OCI-LY7 (cell line): ENCODE measurements around the gene AIMP2. TPM values are rescaled to one million over a fixed set of nuclear protein-coding genes. Genes with fewer than 3 reads are reported as not detected.

Experiments used
- BruUV-seq: library from RNA; stranded (reverse); fragments of 400-500 nt; replicated peaks from 2 replicates; lab custom pipeline; 2021; lab: Mats Ljungman, UMichigan
- CTCF ChIA-PET: fragments of 300-600 bp; sonication (Branson Sonifier 250); formaldehyde crosslinking; loops from one replicate; lab custom pipeline; 2022; ENCODE audit warnings: antibody characterized with exemption; ENCODE audit not compliant: unreplicated experiment; lab: Charles Lee
- POLR2A ChIA-PET: fragments of 300-600 bp; sonication (Branson Sonifier 250); formaldehyde crosslinking; loops from one replicate; lab custom pipeline; 2022; ENCODE audit warnings: antibody characterized with exemption; lab: Charles Lee
- DNase-seq: peaks from one replicate; pipeline ENCODE4 v3.0.0-alpha.2; 2015; ENCODE audit warnings: low spot score
- H2AFZ ChIP-seq: fragments of 200-600 bp; sonication (generic), shearing (Covaris generic); 2 replicates; pipeline ENCODE4 v1.6.1; 2014; ENCODE audit warnings: mild to moderate bottlenecking, antibody characterized with exemption, low read length, moderate library complexity
- H3K27ac ChIP-seq: fragments of 200-600 bp; sonication (generic); 2 replicates; pipeline ENCODE4 v1.5.1; 2014; ENCODE audit warnings: mixed run types, low read depth, mild to moderate bottlenecking, moderate library complexity, low read length, inconsistent platforms; ENCODE audit not compliant: poor library complexity, severe bottlenecking
- H3K36me3 ChIP-seq: fragments of 200-600 bp; sonication (generic); 2 replicates; pipeline ENCODE4 v1.6.1; 2014; ENCODE audit warnings: mild to moderate bottlenecking, antibody characterized with exemption, low read length, moderate library complexity, mixed read lengths; ENCODE audit not compliant: insufficient read depth
- H3K4me1 ChIP-seq: fragments of 200-600 bp; sonication (generic); 2 replicates; pipeline ENCODE4 v1.5.1; 2014; ENCODE audit warnings: mild to moderate bottlenecking, low read length; ENCODE audit not compliant: insufficient read depth, poor library complexity, severe bottlenecking
- H3K4me2 ChIP-seq: fragments of 200-600 bp; sonication (generic); 2 replicates; pipeline ENCODE4 v1.6.1; 2014; ENCODE audit warnings: mild to moderate bottlenecking, low read length
- H3K4me3 ChIP-seq: fragments of 200-600 bp; sonication (generic); 2 replicates; pipeline ENCODE4 v1.5.1; 2014; ENCODE audit warnings: mild to moderate bottlenecking, low read depth, low read length; ENCODE audit not compliant: poor library complexity, severe bottlenecking
- H3K79me2 ChIP-seq: fragments of 200-600 bp; sonication (generic); 2 replicates; pipeline ENCODE4 v1.6.1; 2016; ENCODE audit warnings: low read depth, mild to moderate bottlenecking, low read length, moderate library complexity, mixed read lengths; ENCODE audit not compliant: insufficient read depth
- H3K9me2 ChIP-seq: fragments of 200-600 bp; sonication (generic); 2 replicates; pipeline ENCODE4 v1.6.1; 2016; ENCODE audit warnings: mild to moderate bottlenecking, low read length, mixed read lengths; ENCODE audit not compliant: insufficient read depth
- H3K9me3 ChIP-seq: fragments of 200-600 bp; sonication (generic); 2 replicates; pipeline ENCODE4 v1.6.1; 2014; ENCODE audit warnings: mild to moderate bottlenecking, mixed run types, low read length, mixed read lengths
- H4K20me1 ChIP-seq: fragments of 200-600 bp; sonication (generic); 2 replicates; pipeline ENCODE4 v1.6.1; 2014; ENCODE audit warnings: mild to moderate bottlenecking, antibody characterized with exemption, low read length, moderate library complexity, mixed read lengths; ENCODE audit not compliant: insufficient read depth
- EZH2phosphoT487 ChIP-seq: fragments of 200-600 bp; sonication (generic); IDR thresholded peaks from 2 replicates; pipeline ENCODE4 v1.6.1; 2018; ENCODE audit warnings: low read depth, borderline replicate concordance, mild to moderate bottlenecking, mixed run types, antibody characterized with exemption, low read length, moderate library complexity, mixed read lengths
- intact Hi-C: fragments of 100-400 bp; cut with micrococcal nuclease; formaldehyde crosslinking; loops from one replicate; pipeline ENCODE4 v1.10.0; 2022; ENCODE audit not compliant: unreplicated experiment
- total RNA-seq, 2 experiments: library from RNA; depleted of rRNA in 1 of 2; stranded (reverse); fragments of >200 nt in 1 of 2; shearing (Covaris generic) in 1 of 2; gene quantifications; 2 replicates each; pipeline ENCODE4 v1.2.3, GENCODE V29; 2014 to 2022
- TF ChIP-seq, protein P1 (sequence below): fragments of 200-600 bp; sonication (generic); conservative IDR thresholded peaks from 2 replicates; pipeline ENCODE4 v1.5.1; 2014; ENCODE audit warnings: mild to moderate bottlenecking, antibody characterized with exemption, low read length, moderate library complexity, mixed read lengths

The AIMP2 gene
- total RNA-seq, 2 experiments from 2014 or later = 56.9 to 70.4 TPM

DNA sequence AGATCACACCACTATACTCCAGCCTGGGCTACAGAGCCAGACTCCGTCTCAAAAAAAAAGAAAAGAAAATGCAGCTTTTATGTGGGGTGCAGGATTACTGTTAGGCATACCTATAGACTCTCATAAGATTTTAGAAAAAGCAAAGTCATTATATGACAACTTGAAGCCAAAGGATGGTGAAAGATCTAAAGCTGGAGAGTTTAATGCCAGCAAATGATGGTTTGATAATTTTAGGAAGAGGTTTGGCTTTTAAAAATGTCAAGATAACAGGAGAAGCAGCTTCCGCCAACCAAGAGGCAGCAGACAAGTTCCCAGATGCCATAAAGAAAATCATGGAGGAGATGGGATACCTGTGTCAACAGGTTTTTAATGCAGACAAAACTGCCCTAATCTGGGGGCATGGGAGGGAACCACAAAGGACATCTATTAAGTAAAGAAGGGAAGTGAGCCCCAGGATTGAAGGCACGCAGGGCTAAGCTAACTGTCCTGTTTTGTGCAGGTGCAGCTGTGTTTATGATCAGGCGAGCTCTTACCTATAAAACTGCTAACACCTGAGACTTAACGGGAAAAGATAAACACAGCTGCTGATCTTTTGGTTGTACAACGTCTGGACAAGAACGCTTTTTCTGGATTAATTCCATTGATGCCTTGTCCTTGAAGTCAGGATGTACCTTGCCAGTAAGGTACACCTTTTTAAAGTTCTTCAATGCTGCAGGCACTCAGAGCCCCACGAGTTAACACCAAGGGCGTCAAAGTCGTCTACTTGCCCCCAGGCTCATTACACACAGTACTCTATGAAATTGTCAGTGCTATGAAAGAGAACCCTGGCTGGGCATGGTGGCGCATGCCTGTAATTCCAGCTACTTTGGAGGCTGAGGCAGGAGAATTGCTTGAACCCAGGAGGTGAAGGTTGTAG is 11.6 kb downstream of the AIMP2 start:
- TF ChIP-seq, protein P1, sequence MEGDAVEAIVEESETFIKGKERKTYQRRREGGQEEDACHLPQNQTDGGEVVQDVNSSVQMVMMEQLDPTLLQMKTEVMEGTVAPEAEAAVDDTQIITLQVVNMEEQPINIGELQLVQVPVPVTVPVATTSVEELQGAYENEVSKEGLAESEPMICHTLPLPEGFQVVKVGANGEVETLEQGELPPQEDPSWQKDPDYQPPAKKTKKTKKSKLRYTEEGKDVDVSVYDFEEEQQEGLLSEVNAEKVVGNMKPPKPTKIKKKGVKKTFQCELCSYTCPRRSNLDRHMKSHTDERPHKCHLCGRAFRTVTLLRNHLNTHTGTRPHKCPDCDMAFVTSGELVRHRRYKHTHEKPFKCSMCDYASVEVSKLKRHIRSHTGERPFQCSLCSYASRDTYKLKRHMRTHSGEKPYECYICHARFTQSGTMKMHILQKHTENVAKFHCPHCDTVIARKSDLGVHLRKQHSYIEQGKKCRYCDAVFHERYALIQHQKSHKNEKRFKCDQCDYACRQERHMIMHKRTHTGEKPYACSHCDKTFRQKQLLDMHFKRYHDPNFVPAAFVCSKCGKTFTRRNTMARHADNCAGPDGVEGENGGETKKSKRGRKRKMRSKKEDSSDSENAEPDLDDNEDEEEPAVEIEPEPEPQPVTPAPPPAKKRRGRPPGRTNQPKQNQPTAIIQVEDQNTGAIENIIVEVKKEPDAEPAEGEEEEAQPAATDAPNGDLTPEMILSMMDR = no peak
- TF ChIP-seq EZH2phosphoT487 = no peak
- Histone ChIP-seq H3K36me3 (peaks cover 99% of the 10 kb centered on the region), H3K9me2 (no peaks in the 10 kb centered on the region), H4K20me1 (no peaks in the 10 kb centered on the region), H3K4me1 (no peaks in the 10 kb centered on the region), H3K4me2 (no peak overlapping the region), H3K4me3 (no peak overlapping the region), H3K27ac (no peak overlapping the region), H2AFZ (no peak overlapping the region), H3K79me2 (no peaks in the 10 kb centered on the region), H3K9me3 (no peaks in the 10 kb centered on the region)
- POLR2A ChIA-PET = interaction anchor here (0.6 to 1.6 kb wide), 4 partner anchors 9 to 79 kb away, joined by 3 to 7 read pairs (median 4); partner anchors contain the start of genes AIMP2 and PMS2
- CTCF ChIA-PET = no interaction called here
- intact Hi-C loops = no loop called here
- no peak for DNase-seq
- BruUV-seq = no TSS peak

DNA sequence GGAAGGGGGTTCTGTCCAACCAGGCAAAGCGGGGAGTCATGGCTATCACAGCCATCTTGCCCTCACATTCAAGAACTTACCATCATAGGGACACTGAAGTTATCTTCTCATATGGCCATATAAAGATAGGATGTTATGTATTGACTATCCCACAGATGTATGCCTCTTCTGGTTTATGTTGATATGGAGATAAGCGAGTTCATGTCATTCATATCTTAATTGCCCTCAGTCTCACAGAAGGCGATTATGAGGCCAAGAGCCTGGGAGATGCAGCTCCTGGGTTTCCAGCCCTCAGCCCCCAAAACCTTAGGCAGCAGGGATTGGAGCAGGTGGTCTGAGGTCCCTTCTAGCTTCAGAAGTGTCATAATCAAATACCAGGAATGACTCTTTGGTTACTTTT is 13.6 kb downstream of the AIMP2 start:
- TF ChIP-seq EZH2phosphoT487 = no peak
- TF ChIP-seq, protein P1 = no peak
- no peak for DNase-seq
- Histone ChIP-seq H3K36me3 (peaks cover 99% of the 10 kb centered on the region), H3K4me3 (no peak overlapping the region), H3K79me2 (no peaks in the 10 kb centered on the region), H3K4me2 (no peak overlapping the region), H3K4me1 (peaks cover 11% of the 10 kb centered on the region), H3K27ac (no peak overlapping the region), H3K9me2 (no peaks in the 10 kb centered on the region), H2AFZ (no peak overlapping the region), H4K20me1 (no peaks in the 10 kb centered on the region), H3K9me3 (no peaks in the 10 kb centered on the region)
- no TSS peak for BruUV-seq
- CTCF ChIA-PET = no interaction called here
- POLR2A ChIA-PET = interaction anchor here (0.6 kb wide), 1 partner anchor 860 kb away, joined by 7 read pairs; no protein-coding TSS in a partner anchor
- intact Hi-C loops = no loop called here
